CD4-positive, alpha-beta T cell treated with Interleukin-1 beta for 1 hour (primary cell): ENCODE data around the gene TNRC6B.

ENCODE experiments used
- DNase-seq, 2 donors: peaks; one replicate each; pipeline ENCODE4 v3.0.0-alpha.2; 2020 to 2022

TNRC6B gene

DNA sequence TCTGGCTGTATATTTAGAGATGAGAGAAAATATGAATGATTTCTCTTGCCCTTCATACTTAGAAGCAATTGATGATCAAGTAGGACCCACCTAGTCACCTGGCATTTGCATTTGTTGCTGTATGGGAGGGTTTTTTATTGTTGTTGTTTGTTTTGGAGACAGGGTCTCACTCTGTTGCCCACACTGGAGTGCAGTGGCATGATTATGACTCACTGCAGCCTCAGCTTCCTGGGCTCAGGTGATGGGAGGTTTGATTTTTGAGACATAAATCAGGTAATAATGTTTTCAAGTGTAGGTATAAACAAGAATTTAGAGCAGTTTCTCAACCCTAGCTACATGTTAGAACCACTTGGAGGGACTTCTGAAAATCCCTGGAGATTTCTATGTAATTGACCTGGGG is 63.0 kb downstream of the TNRC6B start:
- peak; percentile 38 to 54 for DNase-seq

DNA sequence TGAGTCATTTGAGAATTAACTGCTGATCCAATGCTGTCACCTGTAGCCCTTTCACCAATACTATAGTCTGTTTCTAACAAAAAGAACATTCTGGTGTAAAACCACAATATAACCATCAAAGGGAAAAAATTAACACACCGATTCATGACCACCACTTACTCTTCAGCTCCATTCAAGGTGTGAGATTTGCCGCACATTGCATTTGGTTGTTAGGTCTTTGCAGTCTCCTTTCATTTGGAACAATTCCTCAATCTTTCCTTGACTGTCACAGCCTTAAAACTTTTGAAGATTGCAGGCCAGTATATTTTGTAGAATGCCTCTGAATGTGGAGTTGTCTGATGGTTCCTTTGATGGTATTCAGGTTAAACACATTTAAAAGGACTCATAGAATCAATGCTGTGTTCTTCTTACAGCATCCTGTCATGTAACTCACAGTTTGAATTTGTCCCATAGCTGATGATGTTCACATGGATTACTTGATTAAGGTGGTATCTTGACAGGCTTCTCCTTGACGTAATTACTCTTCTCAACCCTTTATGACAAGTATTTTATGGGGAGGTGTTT is 63.6 kb downstream of the TNRC6B start:
- DNase-seq = peak in 1 of 2 donors; percentile 43

DNA sequence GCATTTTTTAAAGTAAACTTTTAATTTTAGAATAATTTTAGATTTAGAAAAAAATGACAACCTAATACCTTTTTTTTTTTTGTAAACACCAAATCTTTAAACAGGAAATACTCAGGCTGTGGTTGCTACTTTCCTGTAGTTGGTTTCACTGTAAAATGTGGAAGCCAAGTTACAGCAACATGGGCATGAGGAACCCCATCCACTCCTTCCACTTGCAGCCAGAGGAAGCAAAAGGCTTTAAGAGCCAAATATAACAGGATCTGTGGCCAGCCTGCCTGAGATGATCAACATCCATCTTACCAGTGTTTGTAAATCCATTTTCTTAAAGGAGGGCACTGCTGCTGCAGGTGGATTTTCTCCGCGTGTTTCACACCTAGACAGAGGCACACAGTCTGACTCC is 66.2 kb downstream of the TNRC6B start:
- peak; percentile 1 to 38 for DNase-seq

DNA sequence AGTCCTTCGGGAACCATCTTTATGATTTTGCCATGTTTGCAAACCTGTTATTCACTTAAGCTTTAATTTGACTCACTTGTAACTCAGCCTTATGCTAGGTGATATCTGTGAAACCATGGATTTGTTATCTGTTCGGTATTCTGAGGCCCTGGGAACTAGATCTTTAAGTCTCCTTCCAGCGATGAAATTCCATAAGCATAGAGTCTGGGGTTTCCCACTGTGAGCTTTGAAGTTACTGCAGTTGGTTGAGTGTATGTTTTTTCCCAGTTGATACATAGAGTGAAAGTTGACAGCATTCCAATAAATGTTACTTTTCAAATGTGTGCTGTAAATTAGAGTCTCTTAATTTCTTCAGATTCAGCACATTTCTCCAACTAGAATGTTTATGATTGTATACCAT is 66.9 kb downstream of the TNRC6B start:
- no peak for DNase-seq

DNA sequence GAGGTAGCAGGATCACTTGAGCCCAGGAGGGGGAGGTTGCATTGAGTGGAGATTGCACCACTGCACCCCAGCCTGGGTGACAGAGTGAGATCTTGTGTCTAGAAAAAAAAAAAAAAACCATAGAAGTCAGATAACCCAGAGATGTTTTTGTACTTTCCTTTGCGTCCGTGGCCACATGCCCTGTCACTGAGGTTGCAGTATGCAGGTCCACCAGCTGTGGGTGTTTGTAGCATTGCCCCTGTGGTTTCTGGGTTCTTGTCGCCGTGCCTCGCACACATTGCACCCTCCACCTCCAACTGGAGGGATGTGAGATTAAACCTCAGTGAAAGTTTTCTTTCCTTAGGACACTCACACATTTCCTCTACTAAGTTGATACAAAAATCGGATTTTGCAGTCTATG is 70.3 kb downstream of the TNRC6B start:
- peak; percentile 70 for DNase-seq

DNA sequence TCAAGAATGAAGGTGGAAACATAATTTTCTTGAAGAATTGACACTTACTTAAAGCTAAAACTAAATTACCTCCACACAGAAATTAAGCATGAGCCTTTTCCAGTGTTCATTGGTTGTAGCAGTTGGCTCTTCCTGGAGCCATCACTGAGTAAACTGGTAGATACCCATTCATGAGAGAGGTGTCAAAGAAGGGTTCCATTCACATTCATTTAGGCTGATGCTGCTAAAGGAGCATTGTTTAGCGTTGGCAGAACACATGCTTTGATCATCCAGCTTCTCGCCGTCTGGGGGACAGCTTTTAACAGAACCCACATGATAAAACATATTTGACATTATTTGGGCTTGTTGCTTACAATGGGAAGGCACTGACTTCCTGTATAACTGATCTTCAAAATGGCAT is 71.6 kb downstream of the TNRC6B start:
- no peak for DNase-seq

DNA sequence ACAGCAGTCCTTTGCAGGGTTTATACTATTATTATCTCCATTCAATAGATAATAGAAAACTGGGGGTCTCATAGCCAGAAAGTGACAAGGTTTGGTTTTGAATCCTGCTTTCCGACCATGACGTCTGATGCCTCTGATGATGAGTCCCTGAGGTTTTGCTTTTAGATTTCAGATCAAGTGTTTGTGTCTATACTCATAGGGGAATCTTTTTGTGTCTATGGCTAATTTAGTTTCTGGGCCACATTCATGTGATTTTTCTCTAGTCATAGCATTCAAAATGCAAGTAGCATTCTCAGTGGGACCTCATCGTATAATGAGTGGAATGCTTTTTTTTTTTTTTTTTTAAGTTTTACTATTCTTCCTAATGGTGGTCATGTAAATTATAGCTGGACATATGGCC is 72.9 kb downstream of the TNRC6B start:
- no peak for DNase-seq

DNA sequence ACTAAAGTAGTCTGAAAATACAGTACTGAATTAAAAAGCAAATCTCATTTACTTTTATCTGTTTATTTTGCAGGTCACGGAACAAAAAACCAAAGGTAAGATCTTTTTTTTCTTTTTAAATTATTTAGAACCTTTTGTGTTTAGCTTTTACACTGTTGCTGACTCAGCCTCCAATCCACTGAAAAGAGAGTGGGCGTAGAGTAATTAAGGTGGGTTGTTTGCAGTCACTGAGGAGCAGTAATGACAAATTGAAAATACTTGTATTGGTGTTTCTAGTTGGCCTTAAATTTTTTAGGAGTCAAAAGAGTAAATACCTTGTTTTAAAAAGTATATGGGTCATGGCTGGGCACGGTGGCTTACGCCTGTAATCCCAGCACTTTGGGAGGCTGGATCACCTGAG is 73.4 kb downstream of the TNRC6B start:
- DNase-seq = no peak

DNA sequence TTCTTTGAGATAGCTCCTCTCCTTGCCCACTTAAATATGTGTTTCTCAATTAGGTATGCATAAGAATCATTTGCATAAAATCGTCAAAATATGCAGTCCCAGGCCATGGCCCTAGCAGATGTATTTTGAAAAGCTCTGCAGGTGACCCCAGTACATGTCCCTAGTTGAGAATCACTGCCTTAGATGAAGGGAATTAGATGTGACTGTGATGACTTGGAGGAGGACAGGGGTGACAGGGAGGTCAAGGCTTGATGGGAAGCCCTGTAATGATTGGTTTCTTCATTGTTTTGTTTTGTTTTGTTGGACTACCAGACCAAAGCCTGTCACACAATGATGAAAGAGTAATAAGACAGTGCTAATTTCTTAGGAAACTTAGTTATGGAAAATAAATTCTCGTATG is 74.4 kb downstream of the TNRC6B start:
- DNase-seq = no peak

DNA sequence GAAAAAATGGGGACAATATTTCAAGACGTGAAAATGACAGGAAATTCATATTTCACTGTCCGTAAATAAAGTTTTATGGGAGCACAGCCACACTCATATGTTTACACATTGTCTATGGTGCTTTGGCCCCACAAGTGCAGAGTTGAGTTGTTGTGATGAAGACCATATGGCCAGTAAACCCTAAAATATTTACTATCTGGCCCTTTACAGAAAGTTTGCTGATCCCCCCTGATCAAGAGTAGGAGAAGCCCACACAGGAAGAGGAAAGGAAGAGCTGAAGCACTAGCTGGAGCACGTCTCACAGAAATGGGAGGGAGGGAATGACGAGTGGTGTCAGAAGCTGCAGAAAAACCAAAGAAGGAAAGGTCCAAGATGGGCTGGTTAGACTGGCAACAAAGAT is 78.8 kb downstream of the TNRC6B start:
- DNase-seq = no peak

DNA sequence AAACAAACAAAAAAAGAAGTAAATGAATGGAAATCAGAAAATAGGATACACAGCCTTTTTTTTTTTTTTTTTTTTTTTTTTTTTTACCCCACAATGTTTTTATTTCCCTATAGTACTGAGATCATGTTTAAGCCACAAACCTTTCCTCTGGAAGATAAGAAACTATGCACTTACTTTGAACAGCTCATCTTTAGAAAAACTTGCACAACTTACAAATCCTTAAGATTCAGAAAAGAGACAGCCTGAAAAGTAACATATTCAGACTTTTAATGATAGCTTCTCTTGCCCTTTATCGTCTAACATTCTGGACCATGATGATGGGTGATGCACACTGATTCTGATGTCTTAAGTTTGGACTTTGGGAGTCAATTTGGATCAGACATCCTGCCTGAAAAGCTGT is 80.3 kb downstream of the TNRC6B start:
- no peak for DNase-seq

DNA sequence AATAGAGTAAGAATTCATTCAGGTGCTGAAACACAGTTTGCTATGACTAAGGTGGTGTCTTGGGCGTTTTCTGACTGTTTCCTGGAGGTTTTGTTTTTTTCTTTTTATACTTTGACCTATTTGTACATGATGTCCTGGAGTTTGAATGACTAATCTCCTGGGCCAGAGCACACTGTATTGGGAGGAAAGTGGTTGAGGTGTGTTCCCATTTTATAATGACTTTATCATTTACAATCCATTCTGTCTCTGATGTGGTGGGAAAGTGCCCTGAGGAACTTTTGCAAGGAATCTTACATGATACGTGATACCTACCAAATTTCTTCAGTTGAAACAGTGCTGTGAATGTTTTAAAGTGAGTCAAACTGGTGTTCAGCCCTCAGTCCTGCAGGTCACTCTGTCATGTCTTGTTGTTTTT is 80.8 kb downstream of the TNRC6B start:
- DNase-seq = peak in 1 of 2 donors; percentile 17

DNA sequence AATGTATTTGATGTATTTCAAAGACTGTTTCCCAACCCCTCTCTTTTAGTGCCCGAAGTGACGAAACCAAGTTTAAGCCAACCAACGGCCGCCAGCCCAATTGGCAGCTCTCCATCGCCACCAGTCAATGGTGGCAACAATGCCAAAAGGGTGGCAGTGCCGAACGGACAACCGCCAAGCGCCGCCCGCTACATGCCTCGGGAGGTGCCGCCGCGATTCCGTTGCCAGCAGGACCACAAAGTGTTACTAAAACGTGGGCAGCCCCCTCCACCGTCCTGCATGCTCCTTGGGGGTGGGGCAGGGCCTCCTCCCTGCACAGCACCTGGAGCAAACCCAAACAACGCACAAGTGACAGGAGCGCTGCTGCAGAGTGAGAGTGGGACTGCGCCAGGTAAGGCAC is 84.1 kb downstream of the TNRC6B start:
- no peak for DNase-seq

DNA sequence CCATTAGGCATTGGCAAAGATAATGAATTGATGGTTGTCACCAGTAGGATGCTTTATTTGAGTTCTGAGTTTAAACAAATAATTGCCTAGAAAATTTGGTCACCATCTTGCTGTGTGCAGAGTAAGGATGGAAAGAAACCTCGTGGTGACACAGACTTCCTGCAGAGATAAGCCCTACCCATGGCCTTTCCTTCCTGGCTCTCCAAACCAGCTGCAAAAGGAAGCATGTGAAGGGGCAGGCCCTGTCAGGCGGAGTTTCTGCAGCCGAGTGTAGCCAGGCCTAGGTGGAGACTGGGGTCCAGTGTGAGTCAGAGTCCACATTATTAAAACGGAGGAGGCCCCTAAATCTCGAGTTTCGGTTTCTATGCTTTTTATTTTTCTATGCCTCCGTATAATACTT is 85.5 kb downstream of the TNRC6B start:
- DNase-seq = peak in 1 of 2 donors; percentile 25

DNA sequence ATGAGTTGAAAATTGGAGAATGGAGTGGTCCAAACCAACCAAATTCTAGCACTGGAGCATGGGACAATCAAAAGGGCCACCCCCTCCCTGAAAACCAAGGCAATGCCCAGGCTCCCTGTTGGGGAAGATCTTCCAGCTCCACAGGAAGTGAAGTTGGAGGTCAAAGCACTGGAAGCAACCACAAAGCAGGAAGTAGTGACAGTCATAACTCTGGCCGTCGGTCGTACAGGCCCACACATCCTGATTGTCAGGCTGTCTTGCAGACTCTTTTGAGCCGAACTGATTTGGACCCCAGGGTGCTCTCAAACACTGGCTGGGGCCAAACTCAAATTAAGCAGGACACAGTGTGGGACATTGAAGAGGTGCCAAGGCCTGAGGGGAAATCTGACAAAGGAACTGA is 88.1 kb downstream of the TNRC6B start:
- DNase-seq = peak in 1 of 2 donors; percentile 24

DNA sequence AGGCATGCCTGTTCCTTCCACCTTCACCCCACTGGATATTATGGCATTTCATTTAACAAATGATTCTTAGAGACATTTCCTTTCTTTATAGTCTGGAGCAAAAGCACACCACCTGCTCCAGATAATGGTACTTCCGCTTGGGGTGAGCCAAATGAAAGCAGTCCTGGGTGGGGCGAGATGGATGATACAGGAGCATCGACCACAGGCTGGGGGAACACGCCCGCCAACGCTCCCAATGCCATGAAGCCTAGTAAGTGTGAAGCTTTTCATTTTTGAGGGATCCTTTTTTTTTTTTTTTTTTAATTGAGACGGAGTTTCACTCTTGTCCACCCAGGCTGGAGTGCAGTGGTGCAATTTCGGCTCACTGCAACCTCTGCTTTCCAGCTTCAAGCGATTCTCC is 92.3 kb downstream of the TNRC6B start:
- no peak for DNase-seq

DNA sequence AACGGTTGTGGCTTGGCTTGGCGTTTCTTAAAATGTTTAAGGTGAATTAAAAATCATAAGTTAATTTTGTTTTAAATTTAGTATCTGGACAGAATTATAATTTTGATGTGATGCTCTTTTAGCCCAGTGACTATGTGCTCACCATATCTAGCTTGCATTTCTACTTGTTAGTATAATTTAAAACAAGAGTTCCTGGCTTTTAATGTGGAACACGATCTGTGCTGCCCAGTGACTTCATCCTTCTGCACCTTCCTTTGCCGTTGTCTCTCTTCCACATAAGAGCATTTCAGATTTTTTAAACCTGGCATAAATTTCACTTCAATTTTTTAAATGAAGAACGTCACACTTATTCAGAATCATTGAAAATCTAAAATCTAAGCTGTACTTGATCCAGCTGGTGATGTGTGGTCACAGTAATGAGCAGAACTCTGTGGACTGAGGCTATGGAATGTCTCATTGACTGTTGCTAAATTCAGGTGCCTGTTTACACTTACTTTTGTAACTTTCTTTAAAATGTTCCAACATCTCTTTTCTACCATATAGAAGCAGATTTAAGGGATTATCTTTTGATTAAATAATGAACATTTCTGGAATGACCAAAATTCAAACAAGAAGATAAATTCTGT is 93.1 kb downstream of the TNRC6B start:
- DNase-seq = no peak

DNA sequence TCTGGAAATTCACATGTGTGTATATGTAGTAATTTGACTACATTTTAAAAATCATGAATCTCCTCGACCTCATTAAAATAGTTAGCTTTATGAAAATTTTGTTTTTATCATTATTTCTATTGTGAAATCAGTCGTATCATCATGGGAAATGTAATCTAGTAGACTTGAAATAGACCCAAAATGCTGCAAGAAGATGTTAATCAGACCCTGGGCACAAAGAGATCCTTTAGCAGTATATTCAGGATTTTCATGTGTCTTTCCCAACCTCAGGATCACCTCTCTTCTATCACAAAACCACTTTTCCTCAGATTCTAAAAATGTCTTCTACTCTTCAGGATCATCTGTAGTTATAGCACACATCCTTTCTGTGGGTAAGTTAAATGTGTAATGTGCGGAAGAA is 93.7 kb downstream of the TNRC6B start:
- no peak for DNase-seq

DNA sequence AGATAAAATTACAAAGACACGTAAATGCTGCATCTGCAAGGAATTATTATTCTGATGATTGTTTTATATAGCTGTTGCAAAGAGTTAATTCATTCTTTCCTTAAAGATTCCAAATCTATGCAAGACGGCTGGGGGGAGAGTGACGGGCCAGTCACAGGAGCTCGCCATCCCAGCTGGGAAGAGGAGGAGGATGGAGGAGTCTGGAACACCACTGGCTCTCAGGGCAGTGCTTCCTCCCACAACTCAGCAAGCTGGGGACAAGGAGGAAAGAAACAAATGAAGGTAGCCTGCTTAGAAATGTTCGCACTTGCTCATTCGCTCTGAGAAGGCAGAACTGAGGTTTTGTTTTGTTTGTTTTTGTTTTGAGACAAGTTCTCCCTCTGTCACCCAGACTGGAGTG is 95.6 kb downstream of the TNRC6B start:
- no peak for DNase-seq

DNA sequence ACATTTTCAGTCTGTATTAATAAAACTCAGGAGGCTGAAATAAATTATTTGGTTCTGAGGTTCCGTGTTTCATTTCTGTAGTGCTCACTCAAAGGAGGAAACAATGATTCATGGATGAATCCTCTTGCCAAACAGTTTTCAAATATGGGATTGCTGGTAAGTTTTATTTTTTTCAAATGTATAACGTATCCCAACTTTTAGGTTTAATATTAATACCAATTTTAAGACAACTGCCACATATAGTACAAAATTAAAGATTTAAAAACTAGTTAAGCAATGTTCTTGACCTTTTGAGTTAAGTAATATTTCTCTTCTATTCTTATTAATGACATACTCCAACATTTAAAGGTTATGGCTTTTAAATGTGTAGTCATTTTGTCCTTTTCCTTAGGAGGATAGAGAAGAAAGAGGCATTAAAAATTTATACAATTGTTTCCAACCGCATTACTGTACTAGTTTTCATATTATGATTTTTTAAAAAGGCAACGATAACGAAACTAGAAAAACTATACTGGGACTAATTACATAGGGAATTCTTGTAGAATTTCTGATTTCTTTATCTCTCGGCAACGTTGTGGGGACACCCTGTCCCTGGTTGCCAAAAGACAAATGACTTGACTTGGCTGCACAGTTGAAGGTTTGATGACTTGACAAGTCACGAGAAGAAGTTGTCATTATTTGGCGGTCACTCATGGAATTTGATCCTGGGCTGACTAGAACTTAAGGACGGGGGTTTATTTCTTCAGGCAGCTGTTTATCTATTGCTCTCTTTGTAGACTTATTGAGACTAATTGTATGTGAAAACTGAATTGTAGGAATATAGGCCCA is 99.5 kb downstream of the TNRC6B start:
- no peak for DNase-seq

DNA sequence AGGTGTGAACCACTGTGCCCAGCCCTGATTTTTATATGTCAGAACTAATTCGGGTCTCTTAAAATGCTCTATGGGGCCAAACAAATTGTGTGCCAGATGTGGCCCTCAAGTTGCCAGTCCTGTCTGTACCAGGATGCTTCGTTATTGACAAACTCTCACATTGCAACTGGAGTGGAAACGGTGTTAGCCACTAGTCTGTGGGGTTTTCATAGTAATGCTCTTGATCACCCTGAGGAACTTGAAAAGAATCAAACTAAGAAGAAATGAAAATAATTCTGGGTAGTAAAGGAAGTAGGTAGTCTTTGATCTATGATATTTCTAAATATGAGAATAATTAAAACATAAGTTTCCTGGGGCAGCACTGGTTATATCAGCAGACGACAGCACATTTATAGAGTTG is 101.3 kb downstream of the TNRC6B start:
- no peak for DNase-seq

DNA sequence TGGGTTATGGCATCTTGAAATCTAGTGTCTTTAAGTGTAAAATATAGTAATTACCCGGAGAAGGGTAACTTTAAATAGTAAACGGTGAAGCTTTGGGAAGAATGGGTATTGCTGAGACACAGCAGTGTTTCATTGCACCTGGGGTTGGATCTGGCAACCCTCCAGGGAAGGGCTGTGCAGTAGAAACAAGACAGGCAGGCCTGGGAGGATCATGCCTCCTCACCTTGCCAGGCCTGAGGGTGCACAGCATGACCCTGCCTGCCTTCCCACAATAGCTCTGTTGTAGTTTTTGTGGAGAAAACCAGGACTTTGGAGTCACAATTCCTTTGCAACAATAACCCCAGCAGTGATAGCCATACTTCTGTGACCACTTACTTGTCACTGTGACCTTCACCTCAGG is 104.0 kb downstream of the TNRC6B start:
- DNase-seq = no peak

DNA sequence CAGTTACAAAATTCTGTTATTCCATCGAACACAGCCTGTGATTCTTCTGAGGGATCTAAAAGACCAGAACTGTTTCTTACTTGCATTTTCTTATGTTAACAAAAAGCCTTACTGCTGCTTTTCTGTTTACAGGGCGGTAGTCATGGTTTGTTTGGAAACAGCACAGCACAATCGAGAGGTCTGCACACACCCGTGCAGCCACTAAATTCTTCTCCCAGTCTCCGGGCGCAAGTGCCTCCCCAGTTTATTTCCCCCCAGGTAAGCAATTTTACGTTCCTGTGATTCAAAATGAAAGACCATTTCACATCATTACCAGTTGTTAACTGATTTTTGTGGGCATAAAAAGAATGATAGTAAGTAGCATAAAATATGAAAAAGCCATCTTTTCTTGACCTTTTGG is 107.8 kb downstream of the TNRC6B start:
- DNase-seq = no peak

DNA sequence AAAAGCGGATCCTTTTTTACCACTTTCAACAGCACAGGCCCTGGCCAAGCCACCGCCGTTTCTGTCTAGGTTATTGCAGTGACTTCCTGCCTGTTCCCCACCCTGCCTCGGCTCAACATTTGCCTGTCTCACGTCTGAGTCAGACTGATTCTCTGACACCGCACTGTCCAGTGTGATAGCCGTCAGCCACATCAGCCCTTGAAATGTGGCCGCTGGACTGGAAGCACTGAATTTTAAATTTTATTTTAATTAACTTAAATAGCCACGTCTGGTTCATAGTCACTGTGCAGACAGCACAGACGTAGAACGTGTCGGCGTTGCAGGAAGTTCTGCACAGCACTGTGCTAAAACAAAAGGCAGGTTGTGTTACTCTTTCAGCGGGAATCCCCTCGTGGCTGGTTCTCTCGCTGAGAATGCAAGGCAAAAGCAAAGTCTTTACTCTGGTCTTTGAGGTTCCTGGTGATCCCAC is 112.3 kb downstream of the TNRC6B start:
- peak; percentile 66 to 71 for DNase-seq
